Hepatic stellate cell (primary cell): ENCODE results near the gene LEPR.
"Not testable (repeated sequence)": the region's sequence is repeated elsewhere in the genome, so short reads cannot be mapped to it uniquely, and the experiment has no call there.

Source experiments
- DNase-seq: peaks from one replicate; pipeline ENCODE4 v3.0.0; 2011; ENCODE audit warnings: low spot score

Gene LEPR

DNA sequence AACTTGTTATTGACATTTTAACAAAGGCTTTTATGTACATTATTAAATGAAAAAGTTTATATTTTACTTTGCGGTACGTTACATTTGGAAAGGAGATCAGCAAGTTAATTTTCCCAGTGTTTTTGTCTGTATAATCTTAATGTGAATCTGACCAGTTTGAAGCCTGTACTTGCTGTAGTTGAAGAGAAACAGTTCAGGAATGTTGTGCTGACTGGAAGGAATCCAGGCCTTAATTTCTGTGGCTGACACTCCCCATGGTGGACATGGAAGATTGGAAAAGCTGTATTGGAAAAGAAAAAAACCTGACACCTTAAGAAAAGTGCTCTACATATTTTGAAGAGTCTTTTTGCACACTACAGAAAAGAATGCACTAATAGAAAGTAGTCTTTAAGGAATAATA lies 15.5 kb downstream of the LEPR start:
- no peak for DNase-seq

- DNase-seq: no peak
These were observed 17.1 kb downstream of the LEPR start for GRCh38 chr1:65437616-65438015.

DNA sequence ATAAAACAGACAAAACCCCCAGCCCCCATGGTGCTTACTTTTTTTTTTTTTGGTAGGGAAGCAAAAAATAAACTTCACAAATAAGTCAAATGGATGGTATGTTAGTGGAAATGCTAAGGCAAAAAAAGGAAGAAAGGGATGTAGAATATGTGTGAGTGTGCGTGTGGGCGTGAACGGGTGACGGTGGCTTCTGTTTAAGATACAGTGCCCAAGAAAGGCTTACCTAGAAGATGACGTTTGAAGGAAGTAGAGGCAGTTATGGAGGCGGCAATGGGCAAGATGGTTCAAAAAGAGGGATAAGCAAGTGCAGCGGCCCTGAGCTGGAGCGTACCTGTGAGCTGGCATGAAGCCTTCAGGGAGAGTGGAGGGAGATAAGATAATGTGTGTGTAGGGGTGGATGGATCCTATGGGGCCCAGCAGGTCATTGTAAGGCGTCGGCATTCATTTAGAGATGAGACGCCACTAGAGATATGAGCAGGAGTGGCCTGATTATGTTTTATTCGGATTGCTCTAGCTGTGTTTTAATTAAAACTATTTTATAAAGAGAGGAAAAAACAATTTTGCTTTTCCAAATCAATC lies 19.9 kb downstream of the LEPR start:
- DNase-seq: no peak

DNA sequence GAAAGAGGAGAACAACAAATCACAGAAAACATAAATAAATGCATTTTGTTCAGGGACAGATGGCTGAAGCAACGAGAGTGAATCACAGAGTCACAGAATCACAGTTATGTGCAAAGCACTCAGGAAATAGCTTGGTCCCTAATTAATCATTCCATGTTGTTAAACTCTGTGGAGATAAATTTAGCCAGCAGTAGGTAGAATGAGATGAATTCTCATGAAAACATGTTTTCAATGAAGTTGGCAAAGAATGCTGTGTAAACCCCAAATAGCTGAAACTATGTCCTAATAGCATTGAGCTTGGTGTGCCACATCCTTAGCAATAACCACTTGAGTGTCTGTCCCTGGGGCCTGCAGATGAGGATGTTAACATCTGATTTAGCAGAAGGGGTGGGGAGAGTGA lies 20.4 kb downstream of the LEPR start:
- no peak for DNase-seq

DNA sequence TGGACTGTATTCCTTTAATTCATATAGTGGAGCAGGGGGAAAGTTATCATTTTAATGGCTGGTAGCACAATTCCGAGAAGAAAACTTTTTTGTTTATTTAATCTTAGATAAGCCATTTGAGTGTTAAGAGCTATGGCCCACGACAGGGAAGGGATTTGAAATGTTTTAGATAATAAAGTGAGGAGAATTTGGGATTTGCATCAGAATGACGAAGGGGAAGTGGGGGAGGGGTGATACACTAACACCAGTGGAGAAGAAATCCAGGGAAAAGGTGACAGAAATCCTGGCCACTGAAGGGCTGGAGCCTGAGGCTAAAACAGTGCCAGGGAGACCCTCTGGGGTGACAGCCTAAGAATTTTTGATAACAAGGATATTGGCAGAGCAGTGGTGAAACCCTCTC lies 21.0 kb downstream of the LEPR start:
- DNase-seq: no peak

GRCh38 chr1:65442442-65442841 lies 22.0 kb downstream of the LEPR start:
- DNase-seq: no peak

DNA sequence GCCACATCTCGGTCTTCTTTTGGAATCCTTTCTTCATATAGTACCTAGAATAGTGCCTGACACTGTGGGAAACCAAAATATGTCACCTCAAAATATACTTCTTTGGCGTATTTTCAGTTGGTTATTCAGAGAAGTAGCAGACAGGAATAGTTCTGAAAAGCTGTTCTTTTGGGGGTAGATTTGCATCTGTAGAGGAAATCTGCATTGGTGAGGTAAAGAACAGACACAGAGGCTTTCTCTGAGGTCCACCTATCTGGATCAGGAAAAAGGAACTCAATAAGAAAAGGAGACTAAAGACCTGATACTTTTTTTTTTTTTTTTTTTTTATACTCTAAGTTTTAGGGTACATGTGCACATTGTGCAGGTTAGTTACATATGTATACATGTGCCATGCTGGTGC lies 23.2 kb downstream of the LEPR start:
- no peak for DNase-seq

DNA sequence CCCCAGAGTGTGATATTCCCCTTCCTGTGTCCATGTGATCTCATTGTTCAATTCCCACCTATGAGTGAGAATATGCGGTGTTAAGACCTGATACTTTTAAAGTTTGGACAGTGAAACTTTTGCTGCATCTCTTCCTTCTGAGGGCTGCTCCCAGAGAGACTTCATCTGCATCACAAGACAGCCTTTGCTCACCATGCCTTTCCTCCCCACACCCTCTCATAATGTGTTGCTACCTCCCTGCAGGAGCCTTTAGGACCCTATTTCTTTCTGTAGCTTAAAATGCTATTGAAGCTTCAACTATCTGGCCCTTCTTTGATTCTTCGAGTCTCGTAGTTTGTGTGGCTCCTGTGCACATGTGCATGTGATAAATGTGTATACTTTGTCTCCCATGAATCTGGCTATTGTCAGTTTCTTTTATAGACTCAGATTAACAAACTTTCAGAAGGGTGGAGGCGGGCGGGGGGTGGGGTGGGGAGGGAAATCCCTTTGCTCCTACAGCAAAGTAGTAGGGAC lies 23.7 kb downstream of the LEPR start:
- no peak for DNase-seq

- no peak for DNase-seq
These were observed 25.4 kb downstream of the LEPR start for GRCh38 chr1:65445837-65446236.

DNA sequence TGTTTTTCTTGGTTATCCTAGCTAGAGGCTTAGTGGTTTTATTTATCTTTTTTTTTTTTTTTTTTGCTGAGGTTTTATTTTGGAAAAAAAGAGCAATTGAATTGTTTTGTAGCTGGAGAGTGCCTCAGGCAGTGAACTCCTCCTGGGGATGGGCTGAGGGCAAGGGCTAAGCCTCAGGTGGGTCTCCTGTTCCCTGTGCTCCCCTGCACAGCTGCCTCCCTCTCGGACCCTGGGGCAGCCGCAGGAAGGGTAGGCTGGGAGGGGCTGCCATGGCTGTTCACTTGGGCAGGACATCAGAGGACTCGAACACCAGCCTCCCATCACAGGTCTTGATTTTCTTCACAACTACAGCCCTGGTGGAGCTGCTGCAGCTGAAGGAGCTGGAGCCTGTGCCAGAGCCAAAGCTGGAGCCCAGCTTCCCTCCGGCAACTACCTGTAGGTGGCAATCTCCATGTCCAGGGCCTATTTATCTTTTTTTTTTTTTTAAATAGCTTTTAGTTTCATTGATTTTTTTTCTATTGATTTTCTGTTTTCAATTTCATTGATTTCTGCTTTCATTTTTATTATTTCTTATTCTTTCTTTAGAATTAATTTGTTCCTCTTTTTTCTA lies 28.9 kb downstream of the LEPR start:
- no peak for DNase-seq

DNA sequence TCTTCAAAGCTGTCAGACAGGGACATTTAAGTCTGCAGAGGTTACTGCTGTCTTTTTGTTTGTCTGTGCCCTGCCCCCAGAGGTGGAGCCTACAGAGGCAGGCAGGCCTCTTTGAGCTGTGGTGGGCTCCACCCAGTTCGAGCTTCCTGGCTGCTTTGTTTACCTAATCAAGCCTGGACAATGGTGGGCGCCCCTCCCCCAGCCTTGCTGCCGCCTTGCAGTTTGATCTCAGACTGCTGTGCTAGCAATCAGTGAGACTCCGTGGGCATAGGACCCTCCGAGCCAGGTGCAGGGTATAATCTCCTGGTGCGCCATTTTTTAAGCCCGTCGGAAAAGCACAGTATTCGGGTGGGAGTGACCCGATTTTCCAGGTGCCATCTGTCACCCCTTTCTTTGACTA lies 35.2 kb downstream of the LEPR start:
- DNase-seq: not testable (repeated sequence)

DNA sequence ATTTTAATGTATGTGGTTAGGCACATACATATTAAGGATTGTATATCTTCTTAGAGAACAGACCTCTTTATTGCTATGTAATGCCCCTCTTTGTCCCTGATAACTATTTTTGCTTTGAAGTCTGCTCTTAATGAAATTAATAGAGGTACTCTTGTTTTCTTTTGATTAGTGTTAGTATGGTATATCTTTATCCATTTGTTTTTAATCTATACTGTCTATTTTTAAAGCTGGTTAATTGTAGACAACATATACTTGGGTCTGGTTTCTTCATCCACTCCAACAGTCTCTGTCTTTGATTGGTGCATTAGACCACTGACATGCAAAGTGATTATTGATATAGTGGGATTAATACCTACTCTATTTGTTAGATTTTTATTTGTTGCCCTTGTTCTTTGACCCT lies 36.0 kb downstream of the LEPR start:
- no peak for DNase-seq

GRCh38 chr1:65457868-65458267 lies 37.4 kb downstream of the LEPR start:
- no peak for DNase-seq

DNA sequence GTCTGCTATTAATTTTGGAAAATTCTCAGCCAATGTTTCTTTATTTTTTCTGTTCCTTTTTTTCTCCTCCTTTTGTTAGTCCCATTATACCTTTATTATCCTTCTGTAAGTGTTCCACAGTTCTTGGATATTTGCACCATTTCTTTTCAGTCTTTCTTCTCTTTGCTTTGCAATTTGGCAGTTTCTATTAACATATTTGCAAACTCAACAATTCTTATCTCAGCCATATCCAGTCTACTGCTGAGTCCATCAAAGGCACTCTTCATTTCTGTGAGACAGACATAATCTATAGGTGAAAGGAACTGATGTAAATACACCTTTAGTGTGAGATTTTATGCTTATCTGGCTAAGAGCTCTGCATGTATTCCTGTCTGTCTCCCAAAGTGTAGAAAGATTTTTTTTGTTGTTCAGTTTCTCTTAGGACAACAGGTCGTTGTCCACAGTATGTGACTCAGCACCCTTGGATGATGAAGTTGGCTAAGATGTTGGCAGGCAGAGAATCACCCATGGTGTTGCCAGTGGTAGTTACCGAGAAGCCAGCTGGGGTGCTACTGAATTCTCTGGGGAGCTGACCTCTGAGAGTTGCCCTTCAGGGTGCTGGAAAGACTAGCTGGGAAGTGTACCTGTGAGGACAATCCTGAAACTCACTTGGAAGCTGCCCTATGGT lies 38.4 kb downstream of the LEPR start:
- DNase-seq: no peak

- DNase-seq: no peak
These were observed 38.9 kb downstream of the LEPR start for GRCh38 chr1:65459397-65459768.

DNA sequence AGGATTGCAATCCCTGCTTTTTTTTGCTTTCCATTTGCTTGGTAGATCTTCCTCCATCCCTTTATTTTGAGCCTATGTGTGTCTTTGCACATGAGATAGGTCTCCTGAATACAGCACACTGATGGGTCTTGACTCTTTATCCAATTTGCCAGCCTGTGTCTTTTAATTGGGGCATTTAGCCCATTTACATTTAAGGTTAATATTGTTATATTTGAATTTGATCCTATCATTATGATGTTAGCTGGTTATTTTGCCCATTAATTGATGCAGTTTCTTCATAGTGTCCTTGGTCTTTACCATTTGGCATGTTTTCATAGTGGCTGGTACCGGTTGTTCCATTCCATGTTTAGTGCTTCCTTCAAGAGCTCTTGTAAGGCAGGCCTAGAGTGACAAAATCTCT lies 45.4 kb downstream of the LEPR start:
- DNase-seq: not testable (repeated sequence)

GRCh38 chr1:65467536-65467935 lies 47.1 kb downstream of the LEPR start:
- peak; percentile 22 for DNase-seq

DNA sequence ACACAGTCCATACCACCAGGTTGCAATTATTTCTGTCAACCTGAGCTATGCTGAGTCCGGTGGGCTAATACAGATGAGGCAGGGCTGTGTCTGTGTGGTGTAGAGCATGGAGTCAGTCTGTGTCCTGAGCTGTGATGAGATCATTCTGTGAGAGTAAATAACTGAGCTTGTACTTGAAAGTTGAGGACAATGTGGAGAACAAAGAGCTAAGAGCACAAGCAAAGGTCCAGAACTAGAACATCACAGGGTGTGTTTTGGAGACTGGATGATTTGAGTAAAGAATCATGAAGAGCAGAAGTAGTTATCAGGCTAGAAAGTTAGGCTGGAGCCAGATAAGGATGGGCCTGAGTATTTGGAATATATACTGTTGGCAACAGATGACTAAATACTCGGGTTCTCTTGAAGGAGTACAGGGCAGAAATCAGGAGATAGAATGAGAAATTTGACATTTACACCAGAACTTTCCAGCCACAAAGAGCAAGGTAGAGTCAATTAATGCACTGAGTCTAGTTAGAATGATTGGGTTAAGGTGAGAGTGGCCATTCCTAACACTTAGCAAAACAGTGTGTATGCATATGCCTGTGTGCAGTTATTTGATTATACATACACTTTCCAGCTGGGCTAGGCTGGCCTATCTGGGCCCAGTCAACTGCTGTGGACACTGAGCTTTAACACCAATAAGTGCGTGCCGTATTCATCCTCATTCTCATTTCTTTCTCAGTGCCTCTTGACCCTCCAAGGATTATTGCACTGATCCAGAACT lies 48.8 kb downstream of the LEPR start:
- no peak for DNase-seq

- DNase-seq: no peak
These were observed 49.4 kb downstream of the LEPR start for GRCh38 chr1:65469889-65470340.
